ENCODE measurements around the gene LRP2.

LRP2 gene

DNA sequence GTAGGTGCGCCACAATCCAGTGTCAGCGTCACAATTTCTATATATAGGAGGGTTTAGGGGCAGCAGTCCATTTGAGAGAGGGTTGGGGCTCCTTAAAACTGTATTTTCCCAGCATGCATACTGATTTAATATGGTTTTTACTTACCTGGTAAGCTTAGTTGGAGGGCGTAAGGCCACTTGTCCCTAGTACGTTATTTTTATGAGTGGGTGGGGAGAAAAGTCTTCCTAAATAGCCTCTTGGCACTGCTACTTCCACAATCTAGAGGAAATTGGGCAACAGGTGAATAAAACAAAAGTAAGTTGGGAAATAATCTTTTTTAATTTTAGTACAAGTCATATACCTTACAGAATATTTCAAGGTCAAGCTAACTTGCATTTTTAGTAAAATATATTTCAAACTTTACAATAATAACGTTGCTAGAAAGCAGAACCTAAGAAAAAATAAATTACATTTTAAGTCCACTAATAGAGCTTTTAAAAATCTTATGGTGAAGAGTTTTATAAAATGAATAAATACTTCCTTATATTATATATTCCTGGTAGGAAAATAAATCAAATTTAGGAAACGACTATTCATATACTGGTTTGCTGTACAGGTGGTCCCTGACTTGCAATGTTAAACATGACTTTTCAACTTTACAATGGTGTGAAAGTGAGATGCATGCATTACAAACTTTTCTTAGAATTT, 272.1 kb downstream of the LRP2 start:
- Histone ChIP-seq H3K27me3 (no peaks in the 10 kb centered on the region), H3K9me3 (replicated peaks in 1 of 11) (peaks cover 7 to 78% (median 19%) of the 10 kb centered on the region in 11 experiments; a peak in 18 of 22 replicates), H3K4me1 (peaks cover 0 to 96% (median 45%) of the 10 kb centered on the region in 10 experiments; a peak in 16 of 20 replicates), H4K20me1 (no peaks in the 10 kb centered on the region), H3K27ac (peak overlapping the region in 3 of 11 experiments; percentile 26 to 53 (median 50); a peak in 3 of 22 replicates), H3K36me3 (peaks cover 0 to 99% (median 0%) of the 10 kb centered on the region in 11 experiments; a peak in 11 of 22 replicates), H3K9ac (no peak overlapping the region), H3K4me3 (peak overlapping the region in 2 of 10 experiments; percentile 9 to 37; a peak in 2 of 20 replicates), H3K4me2 (peak overlapping the region in 8 of 11 experiments; percentile 23 to 84 (median 70); a peak in 14 of 22 replicates)
- no peak for TF ChIP-seq Cebpa-rat (IDR thresholded peaks at IDR 0.05)

DNA sequence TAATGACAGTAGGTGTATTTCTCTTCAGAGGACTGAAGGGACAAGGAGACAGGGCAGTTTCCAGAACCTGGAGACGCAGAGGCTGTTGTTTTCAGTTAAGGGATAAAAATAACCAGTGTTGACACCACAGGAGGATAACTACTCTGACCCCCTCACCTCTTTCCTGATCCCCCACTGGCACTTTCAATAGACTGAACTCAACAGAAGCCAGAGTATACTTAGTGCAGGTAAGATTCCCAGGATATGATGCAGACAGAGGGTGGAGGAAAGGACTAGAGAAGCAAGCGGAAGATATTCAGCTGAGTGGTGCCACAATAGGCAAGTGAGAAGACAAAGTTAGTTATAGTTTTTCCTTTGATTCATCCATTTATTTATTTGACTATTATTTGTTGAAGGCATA, 273.2 kb downstream of the LRP2 start:
- Histone ChIP-seq H3K36me3 (peaks cover 0 to 100% (median 7%) of the 10 kb centered on the region in 11 experiments; a peak in 12 of 22 replicates), H3K4me1 (peaks cover 0 to 95% (median 35%) of the 10 kb centered on the region in 10 experiments; a peak in 14 of 20 replicates), H3K27me3 (no peaks in the 10 kb centered on the region), H4K20me1 (no peaks in the 10 kb centered on the region), H3K27ac (peak overlapping the region in 6 of 11 experiments; percentile 6 to 53 (median 22); a peak in 9 of 22 replicates), H3K9ac (no peak overlapping the region), H3K9me3 (replicated peaks in 1 of 11) (peaks cover 17 to 89% (median 29%) of the 10 kb centered on the region in 11 experiments; a peak in 18 of 22 replicates), H3K4me2 (peak overlapping the region in 7 of 11 experiments; percentile 7 to 84 (median 69); a peak in 12 of 22 replicates), H3K4me3 (no peak overlapping the region)
- no peak for TF ChIP-seq Cebpa-rat (IDR thresholded peaks at IDR 0.05)

DNA sequence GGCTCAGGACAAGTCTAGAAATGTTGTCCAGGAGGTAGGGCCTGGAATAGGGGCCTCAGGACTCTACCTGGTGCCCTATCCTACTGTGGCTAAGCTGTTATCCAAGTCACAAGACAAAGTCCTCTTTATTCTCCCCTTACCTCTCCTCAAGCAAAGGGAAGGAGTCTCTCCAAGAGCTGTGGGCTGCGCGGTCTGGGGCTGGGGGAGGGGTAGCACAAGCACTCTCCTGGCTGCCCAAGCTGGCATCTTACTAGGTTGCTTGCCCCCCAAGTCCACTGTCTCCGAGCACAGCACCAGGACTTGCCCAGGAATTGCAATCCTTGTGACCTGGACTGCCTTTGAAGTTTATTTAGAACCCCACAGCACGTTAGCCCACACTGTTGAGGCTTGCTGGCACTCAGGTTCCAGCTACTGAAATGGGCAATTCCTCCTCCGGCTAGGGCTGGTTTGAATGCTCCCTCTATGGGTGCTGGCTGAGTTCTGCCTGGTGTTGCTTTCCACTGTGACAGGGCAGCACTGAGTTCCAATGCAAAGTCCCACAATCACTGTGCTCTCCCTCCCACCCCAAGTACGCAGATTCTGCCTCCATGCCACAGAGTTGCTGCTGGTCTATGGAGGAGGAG, 274.5 kb downstream of the LRP2 start:
- Histone ChIP-seq H3K9ac (no peak overlapping the region), H3K9me3 (replicated peaks in 1 of 11) (peaks cover 18 to 96% (median 33%) of the 10 kb centered on the region in 11 experiments; a peak in 18 of 22 replicates), H3K36me3 (peaks cover 0 to 98% (median 7%) of the 10 kb centered on the region in 11 experiments; a peak in 12 of 22 replicates), H3K4me3 (peak overlapping the region in 3 of 10 experiments; percentile 1 to 23 (median 16); a peak in 2 of 20 replicates), H3K27ac (peak overlapping the region in 8 of 11 experiments; percentile 0 to 61 (median 31); a peak in 13 of 22 replicates), H3K4me1 (peaks cover 0 to 94% (median 41%) of the 10 kb centered on the region in 10 experiments; a peak in 15 of 20 replicates), H3K27me3 (no peaks in the 10 kb centered on the region), H4K20me1 (no peaks in the 10 kb centered on the region), H3K4me2 (peak overlapping the region in 5 of 11 experiments; percentile 6 to 84 (median 74); a peak in 10 of 22 replicates)
- TF ChIP-seq Cebpa-rat (IDR thresholded peaks at IDR 0.05), result no peak

DNA sequence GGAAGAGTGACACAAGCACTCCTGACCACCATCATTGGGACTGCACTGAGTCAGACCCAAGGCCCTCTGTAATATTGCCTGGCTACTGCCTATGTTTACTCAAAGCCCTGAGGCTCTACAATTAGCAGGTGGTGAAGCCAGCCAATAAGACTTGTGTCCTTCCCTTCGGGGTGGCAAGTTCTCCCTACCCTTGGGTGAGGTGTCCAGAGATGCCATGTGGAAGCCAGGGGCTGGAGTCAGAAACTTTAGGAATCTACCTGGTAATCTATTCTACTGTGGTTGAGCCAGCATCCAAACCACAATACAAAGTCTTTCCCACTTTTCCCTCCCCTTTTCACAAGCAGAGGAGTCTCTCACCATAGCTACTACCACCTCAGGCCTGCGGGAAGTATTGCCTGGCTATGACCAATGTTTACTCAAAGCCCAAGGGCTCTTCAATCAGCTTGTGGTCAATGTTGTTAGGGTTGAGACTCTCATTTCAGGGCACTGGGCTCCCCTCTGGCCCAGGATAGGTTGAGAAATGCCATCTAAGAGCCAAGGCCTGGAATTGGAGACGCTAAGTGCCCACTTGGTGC, 275.4 kb downstream of the LRP2 start:
- Histone ChIP-seq H3K9ac (no peak overlapping the region), H3K4me3 (peak overlapping the region in 4 of 10 experiments; percentile 5 to 40 (median 20); a peak in 2 of 20 replicates), H3K36me3 (peaks cover 0 to 92% (median 7%) of the 10 kb centered on the region in 11 experiments; a peak in 12 of 22 replicates), H4K20me1 (no peaks in the 10 kb centered on the region), H3K27me3 (no peaks in the 10 kb centered on the region), H3K27ac (peak overlapping the region in 6 of 11 experiments; percentile 2 to 61 (median 45); a peak in 10 of 22 replicates), H3K9me3 (replicated peaks in 1 of 11) (peaks cover 18 to 88% (median 33%) of the 10 kb centered on the region in 11 experiments; a peak in 18 of 22 replicates), H3K4me2 (peak overlapping the region in 5 of 11 experiments; percentile 6 to 84 (median 74); a peak in 10 of 22 replicates), H3K4me1 (peaks cover 0 to 91% (median 39%) of the 10 kb centered on the region in 10 experiments; a peak in 15 of 20 replicates)
- TF ChIP-seq Cebpa-rat (IDR thresholded peaks at IDR 0.05), result no peak

DNA sequence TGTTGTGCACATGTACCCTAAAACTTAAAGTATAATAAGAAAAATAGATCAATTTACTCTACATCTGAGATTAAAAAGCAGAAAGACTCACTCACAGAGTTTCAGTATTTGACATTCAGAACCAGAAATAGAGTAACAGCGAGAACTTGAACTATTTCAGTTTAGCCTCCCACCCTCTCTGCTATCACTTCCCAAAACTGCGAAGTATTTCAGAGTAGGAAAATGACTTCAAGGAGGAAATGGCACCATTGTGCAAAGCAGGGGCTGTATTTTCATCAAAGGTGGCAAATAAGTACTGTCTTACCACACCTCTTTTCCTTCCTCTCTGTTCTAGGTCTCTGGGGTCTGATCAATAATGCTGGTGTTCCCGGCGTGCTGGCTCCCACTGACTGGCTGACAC, 279.3 kb downstream of the LRP2 start:
- Histone ChIP-seq H3K4me2 (peak overlapping the region in 9 of 11 experiments; percentile 3 to 84 (median 58); a peak in 15 of 22 replicates), H3K36me3 (peaks cover 0 to 66% (median 7%) of the 10 kb centered on the region in 11 experiments; a peak in 12 of 22 replicates), H4K20me1 (no peaks in the 10 kb centered on the region), H3K9ac (peak overlapping the region in 6 of 11 experiments; percentile 8 to 67 (median 56); a peak in 10 of 22 replicates), H3K27ac (peak overlapping the region in 8 of 11 experiments; percentile 51 to 100 (median 82); a peak in 15 of 22 replicates), H3K4me3 (peak overlapping the region in 5 of 10 experiments; percentile 17 to 57 (median 34); a peak in 6 of 20 replicates), H3K27me3 (no peaks in the 10 kb centered on the region), H3K4me1 (peaks cover 28 to 94% (median 52%) of the 10 kb centered on the region in 10 experiments), H3K9me3 (replicated peaks in 1 of 11) (peaks cover 18 to 63% (median 33%) of the 10 kb centered on the region in 11 experiments; a peak in 18 of 22 replicates)
- peak in 4 of 11 experiments; percentile 26 to 53 (median 46); a peak in 6 of 22 replicates for TF ChIP-seq Cebpa-rat (IDR thresholded peaks at IDR 0.05)

DNA sequence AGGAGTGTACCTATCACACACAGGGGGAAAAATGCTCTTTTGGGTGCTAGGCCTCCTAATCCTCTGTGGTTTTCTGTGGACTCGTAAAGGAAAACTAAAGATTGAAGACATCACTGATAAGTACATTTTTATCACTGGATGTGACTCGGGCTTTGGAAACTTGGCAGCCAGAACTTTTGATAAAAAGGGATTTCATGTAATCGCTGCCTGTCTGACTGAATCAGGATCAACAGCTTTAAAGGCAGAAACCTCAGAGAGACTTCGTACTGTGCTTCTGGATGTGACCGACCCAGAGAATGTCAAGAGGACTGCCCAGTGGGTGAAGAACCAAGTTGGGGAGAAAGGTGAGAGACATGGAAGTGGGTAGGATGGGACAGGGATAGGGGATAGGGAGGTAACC, 280.8 kb downstream of the LRP2 start:
- H3K4me3 ChIP-seq, result peak overlapping the region in 3 of 10 experiments; percentile 6 to 32 (median 6); a peak in 2 of 20 replicates
- H3K4me2 ChIP-seq, result peak overlapping the region in 6 of 11 experiments; percentile 49 to 81 (median 66); a peak in 11 of 22 replicates
- no peaks in the 10 kb centered on the region for H3K27me3 ChIP-seq
- no peaks in the 10 kb centered on the region for H4K20me1 ChIP-seq
- peaks cover 7 to 53% (median 27%) of the 10 kb centered on the region in 11 experiments; a peak in 20 of 22 replicates for H3K9me3 ChIP-seq (replicated peaks in 1 of 11)
- H3K4me1 ChIP-seq, result peaks cover 42 to 94% (median 63%) of the 10 kb centered on the region in 10 experiments
- H3K27ac ChIP-seq, result peak overlapping the region in 10 of 11 experiments; percentile 16 to 100 (median 84); a peak in 18 of 22 replicates
- H3K9ac ChIP-seq, result peak overlapping the region in 5 of 11 experiments; percentile 19 to 47 (median 29); a peak in 6 of 22 replicates
- H3K36me3 ChIP-seq, result peaks cover 0 to 55% (median 7%) of the 10 kb centered on the region in 11 experiments; a peak in 11 of 22 replicates
- no peak for TF ChIP-seq Cebpa-rat (IDR thresholded peaks at IDR 0.05)

DNA sequence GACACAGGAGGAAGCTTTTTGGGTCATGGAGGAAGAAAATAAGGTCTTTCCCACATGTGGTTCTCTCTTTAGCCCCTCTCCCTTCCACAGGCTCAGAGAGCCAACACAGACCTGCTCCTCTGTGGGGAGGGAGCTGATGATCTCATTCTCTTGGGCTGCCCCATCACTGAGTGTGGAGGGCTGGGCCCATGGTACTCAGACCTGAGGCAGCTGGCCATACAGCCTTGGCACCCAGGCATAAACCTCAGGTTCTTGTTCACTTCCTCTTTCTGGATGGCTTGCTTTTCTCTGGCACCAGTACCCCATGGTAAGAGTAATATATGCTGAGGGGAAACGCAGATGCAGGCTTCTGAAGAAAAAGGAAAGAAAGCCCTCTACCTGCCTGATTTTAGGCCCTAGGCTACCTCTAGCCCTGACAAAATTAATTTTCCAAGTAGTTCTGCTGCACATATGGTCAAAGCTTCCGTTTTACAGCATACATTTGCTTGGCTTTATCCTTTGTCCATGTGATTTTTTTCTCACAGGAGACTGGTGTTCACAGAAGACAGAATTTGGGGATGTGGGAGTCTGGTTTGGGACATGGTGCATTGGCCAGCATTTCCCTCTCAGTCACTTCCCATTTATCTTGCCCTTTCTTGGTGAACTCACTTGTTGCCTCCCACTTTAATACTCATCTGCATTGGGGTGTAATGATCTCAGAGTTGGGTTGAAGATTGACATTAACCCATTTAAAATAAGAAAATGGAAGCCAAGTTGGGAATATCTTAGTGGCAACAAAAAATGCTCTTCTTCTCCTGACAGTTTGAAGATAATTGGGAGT, 281.9 kb downstream of the LRP2 start:
- H3K4me3 ChIP-seq, result no peak overlapping the region
- H3K9ac ChIP-seq, result peak overlapping the region in 10 of 11 experiments; percentile 0 to 74 (median 54); a peak in 16 of 22 replicates
- H3K4me2 ChIP-seq, result peak overlapping the region; percentile 39 to 81 (median 63)
- H3K27me3 ChIP-seq, result no peaks in the 10 kb centered on the region
- H3K27ac ChIP-seq, result peak overlapping the region; percentile 63 to 100 (median 83)
- peaks cover 43 to 94% (median 74%) of the 10 kb centered on the region in 10 experiments for H3K4me1 ChIP-seq
- H3K36me3 ChIP-seq, result peaks cover 0 to 55% (median 7%) of the 10 kb centered on the region in 11 experiments; a peak in 12 of 22 replicates
- no peaks in the 10 kb centered on the region for H4K20me1 ChIP-seq
- TF ChIP-seq Cebpa-rat (IDR thresholded peaks at IDR 0.05), result no peak
- H3K9me3 ChIP-seq (replicated peaks in 1 of 11), result peaks cover 18 to 53% (median 25%) of the 10 kb centered on the region in 11 experiments; a peak in 20 of 22 replicates

Data from BLaER1 treated with 17β-estradiol and CSF1 and Interleukin-3, amounts not matched to agents 10 nM and 100 nM (cell line).